ENCODE measurements around the gene HYCC1.

Gene HYCC1

GRCh38 chr7:23016345-23017253 lies 2.7 kb upstream of the HYCC1 start:
- DNase-seq: no peak

GRCh38 chr7:23014681-23015080 lies 751 bp upstream of the HYCC1 start:
- DNase-seq: no peak

GRCh38 chr7:23012908-23013714 lies 819 bp downstream of the HYCC1 start:
- peak; percentile 20 for DNase-seq

GRCh38 chr7:23012186-23012585 lies 1.7 kb downstream of the HYCC1 start:
- DNase-seq: no peak

DNA sequence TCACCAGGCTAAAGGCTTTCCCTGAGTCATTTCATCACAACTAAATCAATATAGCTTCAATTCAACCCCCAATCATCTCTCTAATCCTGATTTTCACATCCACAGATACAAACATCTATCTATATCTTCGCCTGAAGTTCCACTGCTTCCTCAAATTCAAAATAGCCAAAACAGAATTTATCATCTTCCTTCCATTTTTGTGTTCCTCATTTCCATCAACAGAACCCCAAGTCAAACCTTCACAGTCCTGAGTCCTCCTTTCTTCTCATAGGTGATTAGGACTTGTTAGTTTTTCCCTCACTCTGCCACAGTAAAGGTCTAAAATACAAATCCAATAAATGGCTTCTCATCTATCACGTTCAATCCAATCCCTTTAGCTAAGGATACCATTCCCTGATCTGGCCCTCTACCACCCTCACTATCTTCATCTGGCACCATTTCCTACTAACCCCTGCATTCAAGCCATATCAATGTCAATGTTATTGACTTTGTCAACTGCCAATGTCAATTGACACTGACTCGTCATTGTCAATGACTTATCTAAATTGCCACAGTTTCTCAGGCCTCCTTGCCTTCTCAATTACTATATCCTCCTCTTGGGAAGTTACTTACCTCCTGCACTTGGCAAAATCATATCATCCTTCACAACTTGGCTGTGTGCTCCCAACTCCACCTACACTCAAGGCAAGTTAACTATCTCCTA lies 2.6 kb downstream of the HYCC1 start:
- DNase-seq: no peak

DNA sequence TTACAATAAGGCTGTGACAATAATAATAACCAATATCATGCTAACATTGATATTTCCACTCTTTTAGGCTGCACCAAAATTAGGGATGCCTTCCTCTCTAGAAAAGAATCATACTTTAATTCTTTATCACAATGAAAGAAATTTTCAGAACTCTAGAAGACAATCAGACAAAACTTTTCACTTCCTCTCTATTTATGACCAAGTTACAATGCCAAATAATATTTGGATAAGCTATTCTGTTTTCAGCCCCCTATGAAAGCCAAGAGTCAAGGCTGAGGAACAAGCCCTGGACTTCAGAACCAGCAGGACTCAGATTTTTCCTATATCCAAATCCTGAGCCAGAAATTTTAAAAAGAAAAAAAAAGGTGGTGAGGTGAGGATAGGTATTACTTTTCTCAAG lies 4.6 kb downstream of the HYCC1 start:
- no peak for DNase-seq

- no peak for DNase-seq
Measured at GRCh38 chr7:23004247-23004520, 9.7 kb downstream of the HYCC1 start.

GRCh38 chr7:23003505-23004246 lies 10.3 kb downstream of the HYCC1 start:
- no peak for DNase-seq

- DNase-seq: no peak
Measured at GRCh38 chr7:23002698-23003097, 11.2 kb downstream of the HYCC1 start.

- no peak for DNase-seq
Measured at GRCh38 chr7:23001610-23002009, 12.3 kb downstream of the HYCC1 start.

GRCh38 chr7:23000597-23001360 lies 13.2 kb downstream of the HYCC1 start:
- DNase-seq: no peak

DNA sequence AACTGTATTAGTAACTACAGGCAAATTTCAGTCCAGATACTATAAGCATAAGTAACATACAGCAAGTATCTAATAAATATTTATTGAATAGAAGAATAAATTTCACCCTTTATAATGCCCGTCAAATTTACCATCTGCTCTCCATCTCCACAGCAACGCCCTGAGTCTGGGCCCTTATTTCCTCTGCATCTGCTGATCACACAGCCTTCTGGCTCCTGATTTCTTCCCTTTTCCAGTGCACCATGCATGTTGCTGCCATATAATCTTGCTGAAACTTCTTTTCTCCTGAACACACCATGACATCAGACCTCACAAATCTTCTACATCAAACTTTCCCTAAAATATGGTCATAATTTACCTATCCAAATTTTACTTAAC lies 15.4 kb downstream of the HYCC1 start:
- peak; percentile 7 for DNase-seq

DNA sequence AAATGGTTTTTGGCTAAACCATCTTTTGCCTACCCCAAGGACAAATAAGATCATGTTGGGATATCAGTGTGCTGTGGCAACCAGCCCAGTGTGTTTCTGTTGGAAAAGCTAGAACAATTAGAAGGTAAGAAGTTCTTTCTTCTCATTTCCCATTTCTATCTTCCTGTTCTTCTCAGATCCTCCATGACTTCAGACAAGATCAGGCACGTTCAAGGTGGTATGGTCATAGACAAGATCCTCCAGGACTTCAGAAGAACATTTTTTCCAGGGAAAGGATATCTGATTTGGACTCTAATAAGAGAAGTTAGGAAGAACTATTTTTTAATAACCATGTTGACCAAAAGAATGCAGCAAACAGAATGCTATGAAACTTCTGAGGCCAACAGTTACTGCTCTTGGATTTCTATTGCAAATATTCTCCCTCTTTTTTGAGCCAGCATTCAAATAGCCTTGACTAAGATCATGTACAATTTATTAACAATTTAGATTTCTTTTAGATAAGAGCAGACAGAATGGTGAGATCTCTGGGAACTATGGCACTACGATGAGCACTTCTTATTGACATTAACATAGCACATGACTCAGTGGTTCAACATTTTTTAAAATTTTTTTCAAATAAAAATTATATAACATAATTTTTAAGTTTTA lies 15.9 kb downstream of the HYCC1 start:
- DNase-seq: no peak

GRCh38 chr7:22996470-22996869 lies 17.5 kb downstream of the HYCC1 start:
- DNase-seq: no peak

DNA sequence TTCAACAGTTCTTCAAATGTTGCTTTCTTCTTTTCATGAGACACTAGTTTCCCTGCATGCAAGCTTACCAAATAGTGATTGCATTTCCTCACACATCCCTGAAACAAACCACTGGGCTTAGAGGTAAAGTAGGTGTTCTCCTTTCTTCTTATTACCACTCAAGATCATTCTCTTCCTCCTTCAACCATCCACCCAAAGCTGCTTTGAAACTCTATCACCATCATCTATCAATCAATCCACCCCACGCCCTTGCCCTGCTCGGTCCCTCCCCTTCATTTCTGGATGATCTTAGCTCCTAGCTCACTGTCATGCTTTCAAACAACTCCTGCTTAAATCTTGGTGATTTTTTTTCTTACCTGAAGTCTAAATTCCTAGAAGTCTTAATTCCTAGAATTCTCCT lies 18.9 kb downstream of the HYCC1 start:
- DNase-seq: no peak

- no peak for DNase-seq
Measured at GRCh38 chr7:22992874-22993840, 20.8 kb downstream of the HYCC1 start.

- DNase-seq: no peak
Measured at GRCh38 chr7:22990588-22990949, 23.4 kb downstream of the HYCC1 start.

- no peak for DNase-seq
Measured at GRCh38 chr7:22989643-22990587, 24.0 kb downstream of the HYCC1 start.

- DNase-seq: no peak
Measured at GRCh38 chr7:22985436-22985835, 28.5 kb downstream of the HYCC1 start.
